UCSD-AML1 (cell line): ENCODE data around the gene KLRC3.
"Not testable (repeated sequence)": the region's sequence is repeated elsewhere in the genome, so short reads cannot be mapped to it uniquely, and the experiment has no call there.

Source experiments
- DNase-seq: peaks from one replicate; lab custom pipeline; 2025; ENCODE audit not compliant: unreplicated experiment; lab: John Stamatoyannopoulos, UW

KLRC3 gene

DNA sequence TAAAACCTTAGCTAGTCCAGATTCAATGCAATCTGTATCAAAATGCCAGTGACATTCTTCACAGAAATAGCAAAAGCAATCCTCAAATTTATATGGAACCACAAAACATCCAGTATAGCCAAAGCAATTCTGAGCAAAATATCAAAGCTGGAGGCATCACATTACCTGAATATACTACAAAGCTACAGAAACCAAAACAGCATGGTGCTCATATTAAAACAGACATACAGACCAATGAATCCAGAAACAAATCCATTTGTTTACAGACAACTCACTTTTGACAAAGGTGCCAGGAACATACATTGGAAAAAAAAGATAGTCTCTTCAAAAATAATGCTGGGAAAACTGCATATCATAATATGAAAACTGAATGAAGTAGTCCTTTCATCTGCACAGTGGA is 15.6 kb downstream of the KLRC3 start:
- no peak for DNase-seq

- no peak for DNase-seq
These were observed 19.6 kb downstream of the KLRC3 start for GRCh38 chr12:10400829-10401228.

GRCh38 chr12:10398168-10398567 is 22.2 kb downstream of the KLRC3 start:
- DNase-seq: no peak

DNA sequence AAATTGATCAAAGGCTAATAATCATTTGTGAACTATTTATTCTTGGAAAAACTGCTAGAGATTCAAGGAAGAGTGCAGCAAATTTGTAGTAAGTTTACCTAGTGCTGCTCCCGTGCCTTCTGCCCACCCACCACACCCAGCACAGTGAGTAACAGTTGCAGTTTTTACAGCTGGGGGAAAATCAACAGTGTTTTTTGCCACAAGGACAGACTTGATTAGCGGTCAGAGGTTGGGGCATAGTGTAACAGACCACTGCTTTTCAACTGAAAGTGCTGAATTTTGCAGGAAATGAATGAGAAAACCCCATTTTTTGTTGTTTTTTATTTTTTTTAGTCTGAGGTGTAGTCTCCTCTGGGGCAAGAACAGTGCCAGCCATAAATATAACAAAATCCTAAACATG is 23.1 kb downstream of the KLRC3 start:
- no peak for DNase-seq

- DNase-seq: not testable (repeated sequence)
These were observed 24.2 kb downstream of the KLRC3 start for GRCh38 chr12:10396176-10396575.

DNA sequence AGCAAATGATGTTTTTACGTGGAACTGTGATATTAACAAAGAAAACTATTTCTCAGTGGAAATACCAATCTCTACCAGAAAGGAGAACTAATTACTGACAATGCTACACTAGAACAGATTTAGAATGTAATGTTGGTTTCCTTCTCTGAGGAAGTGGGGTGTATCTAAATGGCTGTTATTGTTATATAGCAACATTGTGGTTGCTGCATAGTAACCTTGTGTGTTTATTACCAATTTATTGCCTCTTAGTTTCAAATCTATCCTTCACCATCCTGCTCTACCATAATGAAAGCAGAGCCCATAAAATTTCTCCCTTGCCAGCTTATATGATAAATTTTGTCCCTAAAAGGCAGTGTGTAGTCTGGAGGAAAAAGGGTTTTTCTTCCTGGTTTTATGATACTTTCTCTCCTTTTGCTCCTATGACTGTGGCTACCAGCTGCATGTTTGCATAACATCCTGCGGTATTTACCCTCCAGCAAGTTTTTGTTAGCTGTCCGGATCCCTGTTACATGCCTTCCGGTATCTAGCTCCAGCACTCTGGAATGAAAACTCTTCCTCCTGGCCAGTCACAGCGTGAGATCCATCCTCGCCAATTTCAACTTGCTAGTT is 24.9 kb downstream of the KLRC3 start:
- no peak for DNase-seq

DNA sequence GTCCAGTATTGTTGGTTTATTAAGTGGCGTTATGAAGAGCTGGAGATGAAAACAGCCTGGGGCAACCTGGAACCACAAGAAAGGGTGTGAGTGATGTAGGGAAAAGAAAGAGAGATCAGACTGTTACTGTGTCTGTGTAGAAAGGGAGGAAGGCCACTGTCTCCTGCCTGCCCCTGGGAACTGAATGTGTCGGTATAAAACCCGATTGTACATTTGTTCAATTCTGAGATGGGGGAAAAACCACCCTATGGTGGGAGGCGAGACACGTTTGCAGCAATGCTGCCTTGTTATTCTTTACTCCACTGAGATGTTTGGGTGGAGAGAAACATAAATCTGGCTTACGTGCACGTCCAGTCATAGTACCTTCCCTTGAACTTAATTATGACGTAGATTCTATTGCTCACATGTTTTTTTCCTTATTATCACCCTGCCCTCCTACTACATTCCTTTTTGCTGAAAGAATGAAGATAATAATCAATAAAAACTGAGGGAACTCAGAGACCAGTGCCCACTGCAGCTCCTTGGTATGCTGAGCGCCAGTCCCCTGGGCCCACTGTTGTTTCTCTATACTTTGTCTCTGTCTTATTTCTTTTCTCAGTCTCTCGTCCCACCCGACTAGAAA is 25.8 kb downstream of the KLRC3 start:
- not testable (repeated sequence) for DNase-seq

- no peak for DNase-seq
These were observed 27.1 kb downstream of the KLRC3 start for GRCh38 chr12:10393291-10393690.

GRCh38 chr12:10392394-10392930 is 27.9 kb downstream of the KLRC3 start:
- no peak for DNase-seq

DNA sequence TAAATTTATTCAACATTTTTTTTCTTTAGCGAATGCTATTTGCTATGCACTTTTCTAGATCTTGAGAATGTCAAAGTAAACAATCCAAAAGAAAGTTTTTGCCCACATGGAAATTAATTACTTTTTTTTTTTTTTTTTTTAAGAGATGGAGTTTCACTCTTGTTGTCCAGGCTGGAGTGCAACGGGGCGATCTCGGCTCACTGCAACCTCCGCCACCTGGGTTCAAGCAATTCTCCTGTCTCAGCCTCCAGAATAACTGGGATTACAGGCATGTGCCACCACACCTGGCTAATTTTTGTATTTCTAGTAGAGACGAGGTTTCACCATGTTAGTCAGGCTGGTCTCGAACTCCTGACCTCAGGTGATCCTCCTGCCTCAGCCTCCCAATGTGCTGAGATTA is 29.4 kb downstream of the KLRC3 start:
- not testable (repeated sequence) for DNase-seq

GRCh38 chr12:10389904-10390303 is 30.5 kb downstream of the KLRC3 start, which contains the start of gene KLRK1:
KLRK1 (minus strand) TSS chr12:10390041; CDS start chr12:10388810, 1,231 bp downstream.
- no peak for DNase-seq

GRCh38 chr12:10388624-10389413 is 31.6 kb downstream of the KLRC3 start:
- no peak for DNase-seq

DNA sequence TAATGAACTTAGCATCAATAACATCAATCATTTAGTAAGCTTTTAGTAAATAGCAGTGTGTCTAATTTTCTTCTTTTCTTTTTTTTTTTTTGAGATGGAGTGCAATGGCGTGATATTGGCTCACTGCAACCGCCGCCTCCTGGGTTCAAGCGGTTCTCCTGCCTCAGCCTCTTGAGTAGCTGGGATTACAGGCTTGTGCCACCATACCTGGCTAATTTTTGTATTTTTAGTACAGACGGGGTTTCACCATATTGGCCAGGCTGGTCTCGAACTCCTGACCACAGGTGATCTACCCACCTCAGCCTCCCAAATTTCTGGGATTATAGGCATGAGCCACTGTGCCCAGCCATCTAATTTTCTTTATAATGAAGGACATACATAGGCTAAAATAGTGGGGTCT is 32.9 kb downstream of the KLRC3 start:
- not testable (repeated sequence) for DNase-seq

DNA sequence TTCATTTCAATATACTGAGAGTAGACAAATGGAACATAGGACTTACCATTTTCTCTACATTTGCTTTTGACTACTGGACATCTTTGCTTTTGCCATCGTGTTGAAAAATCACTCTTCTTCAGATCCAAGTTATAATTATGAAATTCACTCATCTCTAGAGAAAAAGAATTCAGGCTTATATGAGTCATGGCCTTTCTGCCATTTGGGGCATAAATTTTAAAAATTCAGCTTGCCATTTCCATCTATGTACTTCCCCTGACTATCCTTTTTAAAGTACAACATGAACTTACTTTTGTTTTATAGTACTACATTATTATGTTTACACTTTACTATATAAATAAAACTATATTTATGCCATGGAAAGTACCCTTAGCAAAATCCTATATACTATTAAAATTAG is 33.5 kb downstream of the KLRC3 start:
- no peak for DNase-seq

DNA sequence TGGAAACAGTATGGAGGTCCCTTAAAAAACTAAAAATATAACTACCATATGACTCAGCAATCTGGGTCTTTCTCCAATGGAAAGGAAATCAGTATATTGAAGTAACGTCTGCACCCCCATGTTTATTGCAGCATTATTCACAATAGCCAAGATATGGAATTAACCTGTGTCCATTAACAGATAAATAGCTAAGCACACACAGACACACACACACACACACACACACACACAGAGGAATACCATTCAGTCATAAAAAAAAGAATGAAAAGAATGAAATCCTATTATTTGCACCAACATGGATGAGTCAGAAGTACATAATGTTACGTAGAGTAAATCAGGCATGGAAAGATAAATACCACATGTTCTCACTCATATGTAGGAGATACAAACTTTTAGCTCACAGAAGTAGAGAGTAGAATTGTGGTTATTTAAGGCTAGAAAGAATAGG is 35.2 kb downstream of the KLRC3 start:
- DNase-seq: no peak

DNA sequence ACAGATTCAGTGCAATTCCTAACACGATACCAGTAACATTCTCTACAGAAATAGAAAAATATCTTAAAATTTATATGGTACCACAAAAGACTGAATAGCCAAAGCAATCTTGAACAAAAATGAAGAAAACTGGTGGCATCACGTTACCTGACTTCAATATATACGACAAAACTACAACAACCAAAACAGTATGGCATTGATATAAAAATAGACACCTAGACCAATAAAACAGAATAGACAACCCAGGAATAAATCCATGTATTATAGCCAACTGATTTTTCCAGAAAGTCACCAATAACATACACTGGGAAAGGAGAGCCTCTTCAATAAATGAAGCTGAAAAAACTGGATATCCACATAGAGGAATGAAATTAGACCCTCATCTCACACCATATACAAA is 36.2 kb downstream of the KLRC3 start:
- no peak for DNase-seq

GRCh38 chr12:10381928-10382628 is 38.3 kb downstream of the KLRC3 start:
- DNase-seq: no peak

DNA sequence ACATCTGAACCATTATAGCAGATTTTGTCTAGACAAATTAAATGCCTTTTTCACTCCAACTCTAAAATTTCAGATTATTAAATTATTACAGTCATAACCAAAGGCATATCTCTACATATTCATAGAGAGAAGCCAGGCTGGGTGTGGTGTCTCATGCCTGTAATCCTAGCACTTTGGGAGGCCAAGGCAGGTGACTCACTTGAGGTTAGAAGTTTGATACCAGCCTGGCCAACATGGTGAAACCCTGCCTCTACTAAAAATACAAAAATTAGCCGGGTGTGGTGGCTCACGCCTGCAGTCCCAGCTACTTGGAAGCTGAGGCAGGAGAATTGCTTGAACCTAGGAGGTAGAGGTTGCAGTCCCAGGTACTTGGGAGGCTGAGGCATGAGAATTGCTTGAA is 41.7 kb downstream of the KLRC3 start:
- DNase-seq: not testable (repeated sequence)

GRCh38 chr12:10374624-10375018 is 45.8 kb downstream of the KLRC3 start:
- no peak for DNase-seq

DNA sequence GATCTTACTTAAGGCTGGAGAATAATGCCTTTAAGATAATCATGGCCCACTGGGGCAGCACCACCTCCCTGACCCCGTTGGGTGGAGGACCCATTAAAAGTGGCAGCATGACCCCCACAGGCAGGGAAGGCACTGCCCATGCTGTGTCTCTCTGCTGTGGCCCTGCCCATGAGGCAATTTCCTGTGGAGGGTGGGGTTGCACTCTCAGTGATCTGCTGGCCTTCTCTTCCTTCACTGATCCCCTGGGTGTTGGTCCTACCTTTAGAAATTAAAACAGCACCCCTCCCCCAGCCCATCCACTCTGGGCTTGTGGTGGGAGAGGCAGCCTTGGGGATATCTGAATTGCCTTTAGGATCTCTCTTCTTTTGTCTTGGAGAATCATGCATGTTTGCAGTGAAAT is 47.8 kb downstream of the KLRC3 start:
- no peak for DNase-seq

DNA sequence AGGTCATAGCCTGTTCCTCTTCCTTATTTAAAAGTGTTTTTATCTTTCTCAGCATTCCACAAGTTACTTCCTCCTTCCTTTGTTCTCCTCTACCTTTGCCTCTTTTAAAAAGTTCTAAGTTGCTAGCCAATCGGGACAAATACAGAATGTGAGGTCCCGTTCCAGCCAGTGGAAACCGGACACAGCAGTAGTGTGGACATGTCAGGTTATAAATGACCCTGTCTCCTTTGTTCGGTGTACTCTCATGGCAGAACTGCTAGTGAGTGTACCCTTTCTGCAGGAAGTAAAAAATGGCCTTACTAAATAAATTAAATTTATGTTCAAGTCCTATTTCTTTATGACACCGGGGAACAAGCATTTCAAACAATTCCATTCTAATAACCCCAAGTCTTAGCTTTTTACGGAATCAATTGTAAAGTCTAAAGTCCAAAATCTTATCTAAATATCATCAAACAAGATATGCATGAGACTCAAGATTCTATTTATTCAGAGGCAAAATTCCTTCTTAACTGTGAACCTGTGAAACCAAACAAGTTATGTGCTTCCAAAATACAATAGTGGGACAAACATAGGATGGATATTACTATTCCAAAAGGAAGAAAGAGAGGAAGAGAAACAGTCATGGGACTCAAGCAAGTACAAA is 48.4 kb downstream of the KLRC3 start:
- DNase-seq: not testable (repeated sequence)
